BLaER1 treated with 17β-estradiol and CSF1 and Interleukin-3, amounts not matched to agents 10 nM and 100 nM (cell line): ENCODE results near the gene PXMP4.

Experiments used
- H3K27ac ChIP-seq, 11 experiments: shearing (Covaris generic); formaldehyde crosslinking; 2 replicates each; pipeline ENCODE4 v1.8.1; 2022
- H3K27me3 ChIP-seq, 11 experiments: shearing (Covaris generic); formaldehyde crosslinking; 2 replicates each; pipeline ENCODE4 v1.8.1; 2022
- H3K36me3 ChIP-seq, 11 experiments: shearing (Covaris generic); formaldehyde crosslinking; 2 replicates each; pipeline ENCODE4 v1.8.1; 2022
- H3K4me1 ChIP-seq, 10 experiments: shearing (Covaris generic); formaldehyde crosslinking; 2 replicates each; pipeline ENCODE4 v1.8.1; 2022
- H3K4me2 ChIP-seq, 11 experiments: shearing (Covaris generic); formaldehyde crosslinking; 2 replicates each; pipeline ENCODE4 v1.8.1; 2022
- H3K4me3 ChIP-seq, 10 experiments: shearing (Covaris generic); formaldehyde crosslinking; 2 replicates each; pipeline ENCODE4 v1.8.1; 2022
- H3K9ac ChIP-seq, 11 experiments: shearing (Covaris generic); formaldehyde crosslinking; 2 replicates each; pipeline ENCODE4 v1.8.1; 2022
- H3K9me3 ChIP-seq, 11 experiments: shearing (Covaris generic); formaldehyde crosslinking; replicated peaks in 1 of 11; 2 replicates each; pipeline ENCODE4 v1.8.1; 2022
- H4K20me1 ChIP-seq, 11 experiments: shearing (Covaris generic); formaldehyde crosslinking; 2 replicates each; pipeline ENCODE4 v1.8.1; 2022
- Cebpa-rat ChIP-seq, 11 experiments: shearing (Covaris generic); IDR thresholded peaks; 2 replicates each; pipeline ENCODE4 v1.8.1; 2022

Gene PXMP4

DNA sequence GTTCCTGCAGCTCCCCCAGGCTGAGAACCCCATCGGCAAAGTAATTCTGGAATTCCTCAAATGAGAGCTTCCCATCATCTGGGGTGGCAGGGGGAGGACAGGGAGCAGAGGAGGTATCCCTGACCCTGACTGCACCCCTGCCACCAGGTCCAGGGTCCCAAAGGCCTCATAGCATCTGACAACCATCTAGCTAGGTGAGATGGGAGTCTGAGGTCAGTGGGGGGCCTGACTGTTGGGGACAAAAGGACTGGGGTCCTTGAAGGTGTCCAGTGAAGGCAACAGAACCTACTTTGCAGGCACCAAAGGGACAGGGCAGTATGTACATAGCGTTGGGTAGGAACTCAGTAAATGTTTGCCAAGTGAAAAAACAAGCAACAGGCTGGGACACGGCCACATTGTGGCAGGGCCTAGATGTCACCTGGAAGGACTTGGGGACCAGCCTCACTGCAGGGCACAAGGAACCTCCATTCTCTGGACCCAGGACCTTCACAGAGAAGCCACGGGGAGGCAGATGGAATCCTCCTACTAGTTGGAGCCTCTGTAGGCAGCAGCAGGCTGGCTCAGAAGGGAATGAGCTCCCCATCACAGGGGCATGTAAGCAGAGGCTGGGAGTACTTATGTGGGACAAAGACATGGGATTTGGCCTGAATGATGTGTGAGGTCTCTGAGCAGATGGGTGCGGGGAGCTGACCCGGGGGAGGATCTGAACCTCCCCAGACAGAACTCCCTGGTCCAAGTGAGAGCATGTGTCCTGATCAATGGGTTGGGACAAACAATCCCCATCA is 49.2 kb downstream of the PXMP4 start:
- TF ChIP-seq Cebpa-rat (IDR thresholded peaks at IDR 0.05) = no peak
- H3K27me3 ChIP-seq = no peaks in the 10 kb centered on the region
- H3K4me3 ChIP-seq = no peak overlapping the region
- H3K4me1 ChIP-seq = peaks cover 76 to 90% (median 86%) of the 10 kb centered on the region in 10 experiments
- H3K4me2 ChIP-seq = peak overlapping the region; percentile 49 to 99 (median 96)
- H3K27ac ChIP-seq = no peak overlapping the region
- no peaks in the 10 kb centered on the region for H3K9me3 ChIP-seq
- H3K36me3 ChIP-seq = peaks cover 0 to 15% (median 3%) of the 10 kb centered on the region in 11 experiments; a peak in 12 of 22 replicates
- peaks cover 0 to 61% (median 26%) of the 10 kb centered on the region in 11 experiments; a peak in 17 of 22 replicates for H4K20me1 ChIP-seq
- H3K9ac ChIP-seq = peak overlapping the region in 6 of 11 experiments; percentile 5 to 46 (median 20); a peak in 6 of 22 replicates

DNA sequence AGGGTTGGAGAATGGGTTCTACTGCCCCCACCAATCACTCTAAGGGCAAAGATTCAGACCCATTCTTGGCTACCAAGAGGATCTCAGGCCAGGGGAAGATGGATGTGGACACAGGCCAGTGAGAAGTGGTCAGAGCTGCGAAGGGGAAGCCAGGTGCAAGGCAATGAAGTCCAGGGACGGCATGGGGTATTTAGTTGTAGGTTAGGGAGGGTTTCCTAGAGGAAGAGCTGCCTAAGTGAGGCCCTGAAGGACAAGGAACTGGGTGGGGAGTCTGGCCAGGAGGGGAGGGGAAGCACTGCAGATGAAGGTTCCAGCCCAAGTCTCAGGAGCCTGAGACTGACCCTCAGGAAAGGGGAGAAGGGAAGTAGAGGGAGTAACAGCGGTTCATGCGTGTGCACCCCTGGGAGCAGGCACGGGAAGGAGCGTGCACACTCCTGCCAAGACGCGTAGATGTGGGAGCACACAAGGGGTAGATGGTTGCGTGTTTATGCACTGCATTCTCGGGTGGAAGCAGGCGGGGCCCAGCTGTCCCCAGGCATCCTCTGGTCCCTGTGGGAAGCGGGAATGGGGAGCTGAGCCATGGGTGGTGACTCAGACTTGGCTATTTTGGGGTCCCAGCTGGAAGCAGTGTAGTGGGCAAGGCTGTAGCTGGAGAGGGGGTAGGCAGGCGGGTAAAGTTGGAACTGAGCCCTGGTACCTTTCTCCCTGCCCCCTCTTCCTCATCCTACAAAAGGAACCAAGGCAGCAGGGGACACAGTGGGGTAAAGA is 50.1 kb downstream of the PXMP4 start:
- Histone ChIP-seq H3K9ac (peak overlapping the region in 6 of 11 experiments; percentile 5 to 46 (median 24); a peak in 11 of 22 replicates), H3K36me3 (peaks cover 0 to 15% (median 0%) of the 10 kb centered on the region in 11 experiments; a peak in 5 of 22 replicates), H3K4me1 (peaks cover 80 to 94% (median 90%) of the 10 kb centered on the region in 10 experiments), H3K4me2 (peak overlapping the region; percentile 49 to 99 (median 96)), H3K4me3 (no peak overlapping the region), H3K9me3 (no peaks in the 10 kb centered on the region), H3K27ac (no peak overlapping the region), H4K20me1 (peaks cover 0 to 52% (median 18%) of the 10 kb centered on the region in 11 experiments; a peak in 14 of 22 replicates), H3K27me3 (no peaks in the 10 kb centered on the region)
- no peak for TF ChIP-seq Cebpa-rat (IDR thresholded peaks at IDR 0.05)

DNA sequence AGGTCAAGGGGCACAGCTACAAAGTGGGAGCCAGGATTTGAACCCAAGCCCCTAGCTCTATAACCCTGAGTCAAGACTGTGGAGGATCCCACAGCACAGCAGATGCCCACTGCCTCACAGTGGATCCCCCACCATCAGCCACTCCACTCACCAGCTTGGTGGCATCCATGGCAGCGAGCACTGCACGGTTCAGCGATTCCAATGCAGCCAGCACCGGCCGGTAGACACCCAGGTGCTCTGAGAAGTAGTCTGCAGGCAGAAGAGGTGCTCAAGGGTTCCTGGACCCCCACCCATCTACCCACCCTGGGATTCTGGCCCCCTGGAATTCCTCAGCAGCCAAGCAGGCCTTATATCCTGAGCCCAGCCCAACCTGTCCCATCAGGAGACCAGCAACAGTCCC is 50.9 kb downstream of the PXMP4 start:
- no peak overlapping the region for H3K27ac ChIP-seq
- no peak overlapping the region; a peak in 1 of 22 replicates for H3K9ac ChIP-seq
- peaks cover 82 to 96% (median 92%) of the 10 kb centered on the region in 10 experiments for H3K4me1 ChIP-seq
- peak overlapping the region in 8 of 11 experiments; percentile 89 to 99 (median 97); a peak in 16 of 22 replicates for H3K4me2 ChIP-seq
- H4K20me1 ChIP-seq = peaks cover 0 to 51% (median 14%) of the 10 kb centered on the region in 11 experiments; a peak in 12 of 22 replicates
- no peaks in the 10 kb centered on the region for H3K27me3 ChIP-seq
- no peak overlapping the region for H3K4me3 ChIP-seq
- no peak for TF ChIP-seq Cebpa-rat (IDR thresholded peaks at IDR 0.05)
- peaks cover 0 to 15% (median 0%) of the 10 kb centered on the region in 11 experiments; a peak in 5 of 22 replicates for H3K36me3 ChIP-seq
- H3K9me3 ChIP-seq = no peaks in the 10 kb centered on the region

DNA sequence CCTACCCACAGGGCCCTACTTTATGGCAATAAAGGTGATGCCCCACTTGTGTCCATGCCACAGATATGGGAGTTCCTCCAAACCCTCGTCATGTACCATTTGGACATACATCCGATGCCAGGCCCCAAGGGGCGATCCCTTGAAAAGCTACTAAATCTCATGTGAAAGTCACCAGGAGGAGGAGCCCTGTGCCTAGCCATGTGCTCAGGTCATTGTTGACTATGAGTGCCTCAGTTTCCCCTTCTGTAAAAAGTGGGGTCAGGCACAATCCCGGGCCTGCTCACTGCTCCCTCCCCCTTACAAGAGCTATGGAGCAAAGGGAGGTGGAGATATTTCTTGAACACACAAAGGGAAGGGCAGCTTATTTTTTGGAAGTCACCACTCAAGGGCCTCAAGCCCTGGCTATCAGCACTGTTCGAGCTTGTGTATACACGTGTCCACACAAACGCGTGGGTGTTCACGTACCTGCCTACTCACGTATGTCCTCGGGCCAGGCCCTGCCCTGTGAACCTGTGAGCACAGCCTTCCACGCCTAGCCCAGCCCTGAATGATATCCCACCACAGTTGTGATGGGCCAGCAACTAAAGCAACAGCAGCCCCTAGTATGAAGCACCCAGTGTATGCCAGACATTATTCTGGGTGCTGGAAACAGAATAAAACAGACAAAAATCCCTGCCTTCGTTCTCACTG is 51.5 kb downstream of the PXMP4 start:
- Histone ChIP-seq H4K20me1 (peaks cover 0 to 51% (median 14%) of the 10 kb centered on the region in 11 experiments; a peak in 12 of 22 replicates), H3K27me3 (no peaks in the 10 kb centered on the region), H3K4me3 (peak overlapping the region in 6 of 10 experiments; percentile 60 to 67 (median 63); a peak in 7 of 20 replicates), H3K27ac (no peak overlapping the region), H3K4me1 (peaks cover 83 to 97% (median 95%) of the 10 kb centered on the region in 10 experiments), H3K9ac (peak overlapping the region in 6 of 11 experiments; percentile 72 to 82 (median 78); a peak in 9 of 22 replicates), H3K36me3 (peaks cover 0 to 15% (median 0%) of the 10 kb centered on the region in 11 experiments; a peak in 5 of 22 replicates), H3K4me2 (peak overlapping the region; percentile 89 to 99 (median 97)), H3K9me3 (no peaks in the 10 kb centered on the region)
- no peak for TF ChIP-seq Cebpa-rat (IDR thresholded peaks at IDR 0.05)

DNA sequence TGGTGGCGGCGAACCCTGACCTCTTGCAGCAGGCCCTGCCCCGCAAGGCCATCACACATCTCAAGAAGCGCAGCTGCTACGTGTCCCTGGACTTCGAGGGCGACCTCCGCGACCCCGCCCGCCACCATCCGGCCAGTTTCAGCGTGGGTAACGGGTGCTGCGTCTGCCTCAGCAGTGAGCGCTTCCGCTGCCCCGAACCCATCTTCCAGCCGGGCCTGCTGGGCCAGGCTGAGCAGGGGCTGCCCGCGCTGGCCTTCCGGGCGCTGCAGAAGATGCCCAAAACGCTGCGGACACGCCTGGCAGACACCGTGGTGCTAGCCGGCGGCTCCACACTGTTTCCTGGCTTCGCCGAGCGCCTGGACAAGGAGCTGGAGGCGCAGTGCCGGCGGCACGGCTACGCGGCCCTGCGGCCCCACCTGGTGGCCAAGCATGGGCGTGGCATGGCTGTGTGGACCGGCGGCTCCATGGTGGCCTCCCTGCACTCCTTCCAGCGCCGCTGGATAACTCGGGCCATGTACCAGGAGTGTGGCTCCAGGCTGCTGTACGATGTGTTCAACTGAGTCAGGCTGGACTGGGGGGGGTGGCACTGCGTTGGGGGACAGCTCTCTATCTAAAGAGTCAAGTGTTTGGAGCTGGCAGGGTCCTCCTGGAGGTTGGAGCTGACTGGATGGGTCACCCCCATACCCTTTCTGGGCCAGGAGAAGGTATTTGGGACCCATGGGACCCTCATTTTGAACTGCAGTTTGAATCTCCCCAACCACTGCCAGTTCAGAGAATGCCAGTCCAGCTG is 52.2 kb downstream of the PXMP4 start:
- peak overlapping the region; percentile 55 to 71 (median 62) for H3K4me3 ChIP-seq
- H3K27ac ChIP-seq = peak overlapping the region in 9 of 11 experiments; percentile 68 to 80 (median 73); a peak in 18 of 22 replicates
- H3K27me3 ChIP-seq = no peaks in the 10 kb centered on the region
- H3K4me1 ChIP-seq = peaks cover 79 to 96% (median 92%) of the 10 kb centered on the region in 10 experiments
- H3K36me3 ChIP-seq = peaks cover 0 to 15% (median 0%) of the 10 kb centered on the region in 11 experiments; a peak in 5 of 22 replicates
- peak overlapping the region in 10 of 11 experiments; percentile 67 to 82 (median 75); a peak in 20 of 22 replicates for H3K9ac ChIP-seq
- TF ChIP-seq Cebpa-rat (IDR thresholded peaks at IDR 0.05) = no peak
- H3K4me2 ChIP-seq = peak overlapping the region; percentile 89 to 99 (median 97)
- H3K9me3 ChIP-seq = no peaks in the 10 kb centered on the region
- peaks cover 0 to 49% (median 14%) of the 10 kb centered on the region in 11 experiments; a peak in 13 of 22 replicates for H4K20me1 ChIP-seq

DNA sequence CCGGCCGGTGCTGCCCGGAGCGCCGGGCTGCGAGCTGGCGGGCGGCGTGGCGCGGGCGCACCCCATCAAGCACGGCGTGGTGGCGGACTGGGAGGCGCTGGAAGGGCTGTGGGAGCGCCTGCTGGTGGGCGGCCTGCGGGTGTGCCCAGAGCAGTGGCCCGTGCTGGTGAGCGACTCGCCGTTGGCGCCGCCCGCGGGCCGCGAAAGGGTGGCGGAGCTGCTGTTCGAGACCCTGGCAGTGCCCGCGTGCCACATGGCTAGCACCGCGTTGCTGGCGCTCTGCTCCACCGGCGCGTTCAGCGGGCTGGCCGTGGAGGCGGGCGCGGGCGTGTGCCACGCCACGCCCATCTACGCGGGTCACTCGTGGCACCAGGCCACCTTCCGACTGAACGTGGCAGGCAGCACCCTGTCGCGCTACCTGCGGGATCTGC is 52.9 kb downstream of the PXMP4 start:
- Histone ChIP-seq H3K4me1 (peaks cover 78 to 93% (median 91%) of the 10 kb centered on the region in 10 experiments), H3K27ac (peak overlapping the region; percentile 42 to 80 (median 72); a peak in 21 of 22 replicates), H3K4me2 (peak overlapping the region; percentile 89 to 99 (median 97)), H4K20me1 (peaks cover 0 to 44% (median 9%) of the 10 kb centered on the region in 11 experiments; a peak in 11 of 22 replicates), H3K27me3 (no peaks in the 10 kb centered on the region), H3K9ac (peak overlapping the region; percentile 67 to 82 (median 73); a peak in 21 of 22 replicates), H3K4me3 (peak overlapping the region; percentile 55 to 71 (median 62)), H3K36me3 (peaks cover 0 to 15% (median 0%) of the 10 kb centered on the region in 11 experiments; a peak in 5 of 22 replicates), H3K9me3 (no peaks in the 10 kb centered on the region)
- no peak for TF ChIP-seq Cebpa-rat (IDR thresholded peaks at IDR 0.05)
